GM12891 (cell line): Measurements from ENCODE around the gene ZFP42.

Experiments
- POLR2A ChIP-seq: IDR thresholded peaks from 2 replicates; pipeline ENCODE4 v1.6.1; 2011; ENCODE audit warnings: low read depth, low read length, control low read depth
- POLR2AphosphoS5 ChIP-seq: IDR thresholded peaks from 2 replicates; pipeline ENCODE4 v1.6.1; 2011; ENCODE audit warnings: low read depth, low read length, control low read depth

DNA sequence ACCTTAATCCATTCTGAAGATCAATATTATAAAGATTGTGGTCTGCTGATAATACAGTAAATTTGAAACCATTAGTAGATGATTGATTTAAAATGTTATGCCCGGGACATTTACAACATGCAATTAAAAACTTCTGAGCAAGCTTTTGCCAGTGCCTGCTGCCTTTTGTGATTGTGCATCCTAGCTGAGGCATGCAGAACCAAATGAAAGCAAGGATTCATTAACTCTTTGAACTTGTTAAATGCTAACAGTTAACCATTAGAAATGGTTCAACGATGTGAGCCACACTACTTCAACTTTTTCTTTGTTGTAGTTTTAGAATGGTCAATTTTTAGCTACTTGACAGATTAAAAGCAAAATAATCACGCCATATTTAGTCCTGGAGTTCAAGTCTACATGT, 51.1 kb downstream of the ZFP42 start:
- no peak for TF ChIP-seq POLR2A
- TF ChIP-seq POLR2AphosphoS5: no peak
